ENCODE measurements around the gene ARPC1A. TPM values are rescaled to one million over a fixed set of nuclear protein-coding genes. Genes with fewer than 3 reads are reported as not detected.

The ARPC1A gene
- total and polyA plus RNA-seq, 2 donors from 2014 or later: 117 to 119 TPM

GRCh38 chr7:99309111-99309510, 16.6 kb upstream of the ARPC1A start:
- Histone ChIP-seq H3K27me3 (ENCODE audit: control insufficient read depth, insufficient read depth, low read length) (no peaks in the 10 kb centered on the region), H3K27ac (ENCODE audit: low read depth in 2 of 2, low read length in 2 of 2) (no peak overlapping the region), H3K4me1 (ENCODE audit: control insufficient read depth in 2 of 3, insufficient read depth in 2 of 3, low read depth in 1 of 3, low read length in 3 of 3) (no peaks in the 10 kb centered on the region), H3K36me3 (ENCODE audit: control insufficient read depth in 2 of 3, insufficient read depth in 3 of 3, low read length in 3 of 3) (no peaks in the 10 kb centered on the region), H3K9ac (ENCODE audit: low read length in 3 of 3) (no peak overlapping the region), H3K4me3 (ENCODE audit: low read length in 3 of 3) (no peak overlapping the region), H3K9me3 (ENCODE audit: control insufficient read depth in 2 of 3, insufficient read depth in 1 of 3, low read length in 3 of 3) (peaks cover 0 to 5% (median 0%) of the 10 kb centered on the region in 3 donors)
- DNase-seq (no peak), FAIRE-seq (no peak)
- intact Hi-C loops (cut with DNase I): loop anchor here (5.0 kb wide), 1 partner anchor 267 kb away; no protein-coding TSS in a partner anchor
- TF ChIP-seq CTCF (IDR thresholded peaks at IDR 0.05; ENCODE audit: borderline replicate concordance, extremely low read depth, insufficient read depth): no peak

- Histone ChIP-seq H3K27ac (ENCODE audit: low read depth in 2 of 2, low read length in 2 of 2) (no peak overlapping the region), H3K36me3 (ENCODE audit: control insufficient read depth in 2 of 3, insufficient read depth in 3 of 3, low read length in 3 of 3) (no peaks in the 10 kb centered on the region), H3K9ac (ENCODE audit: low read length in 3 of 3) (no peak overlapping the region), H3K27me3 (ENCODE audit: control insufficient read depth, insufficient read depth, low read length) (no peaks in the 10 kb centered on the region), H3K4me3 (ENCODE audit: low read length in 3 of 3) (no peak overlapping the region), H3K4me1 (ENCODE audit: control insufficient read depth in 2 of 3, insufficient read depth in 2 of 3, low read depth in 1 of 3, low read length in 3 of 3) (no peaks in the 10 kb centered on the region), H3K9me3 (ENCODE audit: control insufficient read depth in 2 of 3, insufficient read depth in 1 of 3, low read length in 3 of 3) (peaks cover 0 to 5% (median 0%) of the 10 kb centered on the region in 3 donors)
- intact Hi-C loops (cut with DNase I): no loop called here
- FAIRE-seq (no peak), DNase-seq (no peak)
- no peak for TF ChIP-seq CTCF (IDR thresholded peaks at IDR 0.05; ENCODE audit: borderline replicate concordance, extremely low read depth, insufficient read depth)
Measured at GRCh38 chr7:99310004-99310403, 15.7 kb upstream of the ARPC1A start.

GRCh38 chr7:99311702-99312101, 14.0 kb upstream of the ARPC1A start:
- no peak for FAIRE-seq
- Histone ChIP-seq H3K4me1 (ENCODE audit: control insufficient read depth in 2 of 3, insufficient read depth in 2 of 3, low read depth in 1 of 3, low read length in 3 of 3) (no peaks in the 10 kb centered on the region), H3K9me3 (ENCODE audit: control insufficient read depth in 2 of 3, insufficient read depth in 1 of 3, low read length in 3 of 3) (peaks cover 0 to 5% (median 0%) of the 10 kb centered on the region in 3 donors), H3K27ac (ENCODE audit: low read depth in 2 of 2, low read length in 2 of 2) (no peak overlapping the region), H3K36me3 (ENCODE audit: control insufficient read depth in 2 of 3, insufficient read depth in 3 of 3, low read length in 3 of 3) (no peaks in the 10 kb centered on the region), H3K4me3 (ENCODE audit: low read length in 3 of 3) (no peak overlapping the region), H3K9ac (ENCODE audit: low read length in 3 of 3) (no peak overlapping the region), H3K27me3 (ENCODE audit: control insufficient read depth, insufficient read depth, low read length) (no peaks in the 10 kb centered on the region)
- TF ChIP-seq CTCF (IDR thresholded peaks at IDR 0.05; ENCODE audit: borderline replicate concordance, extremely low read depth, insufficient read depth): no peak
- no peak for DNase-seq
- intact Hi-C loops (cut with DNase I): no loop called here

Data from kidney (tissue), 14 donors.